HG02759 (cell line): ENCODE data around the gene KLHL15.
"Not testable (repeated sequence)": the region's sequence is repeated elsewhere in the genome, so short reads cannot be mapped to it uniquely, and the experiment has no call there.

ENCODE experiments used
- ATAC-seq: cut with Tn5 transposase; IDR thresholded peaks from one replicate; pipeline ENCODE4 v1.9.1; 2021; ENCODE audit warnings: mild to moderate bottlenecking, moderate library complexity; ENCODE audit not compliant: unreplicated experiment

KLHL15 gene

GRCh38 chrX:24019448-24019847 lies 7.5 kb downstream of the KLHL15 start:
- ATAC-seq, result no peak

GRCh38 chrX:24018809-24019208 lies 8.2 kb downstream of the KLHL15 start:
- ATAC-seq, result no peak

GRCh38 chrX:24017674-24018073 lies 9.3 kb downstream of the KLHL15 start:
- no peak for ATAC-seq

- ATAC-seq, result peak; percentile 79
These were observed 12.5 kb downstream of the KLHL15 start for GRCh38 chrX:24014388-24015018.

GRCh38 chrX:24012266-24012665 lies 14.7 kb downstream of the KLHL15 start:
- no peak for ATAC-seq

GRCh38 chrX:24005867-24006266 lies 21.1 kb downstream of the KLHL15 start:
- no peak for ATAC-seq

GRCh38 chrX:24005028-24005427 lies 22.0 kb downstream of the KLHL15 start:
- ATAC-seq, result peak; percentile 60

- no peak for ATAC-seq
These were observed 24.2 kb downstream of the KLHL15 start for GRCh38 chrX:24002792-24003191.

GRCh38 chrX:24002167-24002566 lies 24.8 kb downstream of the KLHL15 start:
- ATAC-seq, result peak; percentile 54

GRCh38 chrX:23999671-24000070 lies 27.3 kb downstream of the KLHL15 start:
- ATAC-seq, result no peak

- ATAC-seq, result no peak
These were observed 33.9 kb downstream of the KLHL15 start for GRCh38 chrX:23993012-23993633.

- ATAC-seq, result no peak
These were observed 34.6 kb downstream of the KLHL15 start for GRCh38 chrX:23992431-23992830.

- no peak for ATAC-seq
These were observed 36.5 kb downstream of the KLHL15 start for GRCh38 chrX:23990455-23990854.

- no peak for ATAC-seq
These were observed 37.3 kb downstream of the KLHL15 start for GRCh38 chrX:23989689-23990088.

GRCh38 chrX:23982891-23983290 lies 44.1 kb downstream of the KLHL15 start:
- ATAC-seq, result no peak

- no peak for ATAC-seq
These were observed 45.3 kb downstream of the KLHL15 start for GRCh38 chrX:23981711-23982110.

- ATAC-seq, result no peak
These were observed 45.8 kb downstream of the KLHL15 start for GRCh38 chrX:23981222-23981621.

GRCh38 chrX:23980011-23980441 lies 47.0 kb downstream of the KLHL15 start:
- ATAC-seq, result no peak

- ATAC-seq, result no peak
These were observed 48.5 kb downstream of the KLHL15 start for GRCh38 chrX:23978491-23978890.

GRCh38 chrX:23965630-23966029 lies 61.4 kb downstream of the KLHL15 start:
- not testable (repeated sequence) for ATAC-seq

- ATAC-seq, result no peak
These were observed 62.8 kb downstream of the KLHL15 start for GRCh38 chrX:23964191-23964590.

- ATAC-seq, result no peak
These were observed 67.2 kb downstream of the KLHL15 start for GRCh38 chrX:23959781-23960180.

- ATAC-seq, result no peak
These were observed 72.6 kb downstream of the KLHL15 start for GRCh38 chrX:23954396-23954795.
